ENCODE measurements around the gene CREB3. TPM values are rescaled to one million over a fixed set of nuclear protein-coding genes. Genes with fewer than 3 reads are reported as not detected.

The CREB3 gene
- total and polyA plus RNA-seq, 4 donors, result 9.2 to 21.4 (median 18.1) TPM

DNA sequence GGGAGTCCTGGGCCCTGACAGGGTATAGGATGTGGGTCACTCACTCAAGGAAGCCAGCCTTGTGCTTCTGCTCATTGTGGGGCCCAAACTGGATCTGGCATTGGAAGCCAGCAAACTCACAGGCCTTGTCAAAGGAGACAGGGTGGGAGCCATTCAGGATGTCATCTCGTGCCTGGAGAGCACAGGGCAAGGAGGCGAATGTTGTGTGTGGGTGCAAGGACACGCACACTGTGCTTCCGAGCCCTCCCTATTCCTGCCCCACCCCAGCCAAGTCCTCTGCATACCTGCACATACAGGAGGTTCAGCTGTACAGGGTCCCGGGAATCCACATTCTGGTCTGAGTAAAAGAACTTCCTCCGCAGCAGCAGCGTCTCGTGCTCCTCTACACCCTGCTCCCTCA lies 8.6 kb upstream of the CREB3 start:
- no peak overlapping the region for H3K27ac ChIP-seq (ENCODE audit: low read depth in 1 of 2, low read length in 2 of 2)
- H3K4me1 ChIP-seq (ENCODE audit: control insufficient read depth in 4 of 4, insufficient read depth in 4 of 4, low read length in 3 of 4), result peaks cover 9 to 26% (median 21%) of the 10 kb centered on the region in 4 donors
- H3K9ac ChIP-seq (ENCODE audit: low read depth in 1 of 2, low read length in 2 of 2), result no peak overlapping the region
- TF ChIP-seq FOXA2 (IDR thresholded peaks at IDR 0.05), result no peak
- no peak for TF ChIP-seq JUND (IDR thresholded peaks at IDR 0.05)
- no peak for TF ChIP-seq FOXA1 (IDR thresholded peaks at IDR 0.05)
- no peak for TF ChIP-seq HNF4G (IDR thresholded peaks at IDR 0.05)
- no peak for TF ChIP-seq YY1 (IDR thresholded peaks at IDR 0.05)
- no peak for TF ChIP-seq TAF1 (conservative IDR thresholded peaks at IDR 0.05)
- no peak for TF ChIP-seq NR2F2 (IDR thresholded peaks at IDR 0.05)
- no peak overlapping the region for H3K4me3 ChIP-seq (ENCODE audit: low read depth in 1 of 3, low read length in 3 of 3)
- H3K36me3 ChIP-seq (ENCODE audit: control insufficient read depth in 4 of 4, insufficient read depth in 3 of 4, low read depth in 1 of 4, low read length in 3 of 4), result peaks cover 29 to 66% (median 63%) of the 10 kb centered on the region in 4 donors
- 95% methylated on average over 8 of the region's 8 CpGs for WGBS
- no peaks in the 10 kb centered on the region for H3K27me3 ChIP-seq (ENCODE audit: control insufficient read depth in 4 of 4, insufficient read depth in 4 of 4, low read length in 3 of 4)
- H3K9me3 ChIP-seq (ENCODE audit: control insufficient read depth in 4 of 4, low read length in 3 of 4), result no peaks in the 10 kb centered on the region
- no peak for DNase-seq (ENCODE audit: low spot score)

DNA sequence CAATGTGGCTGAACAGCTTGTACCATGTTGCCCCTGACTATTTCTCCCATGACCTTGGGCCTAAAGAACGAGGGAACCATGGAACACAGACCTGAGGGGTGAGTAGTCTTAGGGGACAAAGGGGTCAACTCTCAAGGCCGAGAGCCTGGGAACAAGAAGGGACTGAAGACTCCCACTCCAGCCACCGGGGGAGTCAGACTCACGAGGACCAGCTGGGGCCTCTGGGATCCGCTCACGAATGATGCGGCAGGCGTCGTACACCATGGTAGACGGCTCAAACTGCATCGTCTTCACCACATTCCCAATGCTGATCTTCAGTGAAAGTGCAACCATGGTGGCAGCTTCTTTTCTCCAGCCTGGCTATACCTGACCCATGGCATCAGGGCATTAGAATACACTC lies 7.1 kb upstream of the CREB3 start:
- Histone ChIP-seq H3K27me3 (ENCODE audit: control insufficient read depth in 4 of 4, insufficient read depth in 4 of 4, low read length in 3 of 4) (no peaks in the 10 kb centered on the region), H3K9ac (ENCODE audit: low read depth in 1 of 2, low read length in 2 of 2) (no peak overlapping the region), H3K4me1 (ENCODE audit: control insufficient read depth in 4 of 4, insufficient read depth in 4 of 4, low read length in 3 of 4) (peaks cover 19 to 40% (median 36%) of the 10 kb centered on the region in 4 donors), H3K9me3 (ENCODE audit: control insufficient read depth in 4 of 4, low read length in 3 of 4) (no peaks in the 10 kb centered on the region), H3K27ac (ENCODE audit: low read depth in 1 of 2, low read length in 2 of 2) (no peak overlapping the region), H3K36me3 (ENCODE audit: control insufficient read depth in 4 of 4, insufficient read depth in 3 of 4, low read depth in 1 of 4, low read length in 3 of 4) (peaks cover 19 to 51% (median 49%) of the 10 kb centered on the region in 4 donors), H3K4me3 (ENCODE audit: low read depth in 1 of 3, low read length in 3 of 3) (no peak overlapping the region)
- no peak for DNase-seq (ENCODE audit: low spot score)
- no peak for TF ChIP-seq YY1 (IDR thresholded peaks at IDR 0.05)
- no peak for TF ChIP-seq SP1 (IDR thresholded peaks at IDR 0.05)
- no peak for TF ChIP-seq FOXA1 (IDR thresholded peaks at IDR 0.05)
- TF ChIP-seq GABPA (IDR thresholded peaks at IDR 0.05 in 1 of 2, conservative IDR thresholded peaks at IDR 0.05 in 1 of 2), result no peak
- no peak for TF ChIP-seq EGR1 (IDR thresholded peaks at IDR 0.05; ENCODE audit: low read depth in 2 of 2)
- TF ChIP-seq, protein P1, sequence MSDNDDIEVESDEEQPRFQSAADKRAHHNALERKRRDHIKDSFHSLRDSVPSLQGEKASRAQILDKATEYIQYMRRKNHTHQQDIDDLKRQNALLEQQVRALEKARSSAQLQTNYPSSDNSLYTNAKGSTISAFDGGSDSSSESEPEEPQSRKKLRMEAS (IDR thresholded peaks at IDR 0.05), result no peak
- no peak for TF ChIP-seq HNF4A (conservative IDR thresholded peaks at IDR 0.05)
- no peak for TF ChIP-seq NR2F2 (IDR thresholded peaks at IDR 0.05)
- TF ChIP-seq RAD21 (IDR thresholded peaks at IDR 0.05), result no peak
- TF ChIP-seq RXRA (IDR thresholded peaks at IDR 0.05), result no peak
- 97% methylated on average over 11 of the region's 11 CpGs for WGBS

DNA sequence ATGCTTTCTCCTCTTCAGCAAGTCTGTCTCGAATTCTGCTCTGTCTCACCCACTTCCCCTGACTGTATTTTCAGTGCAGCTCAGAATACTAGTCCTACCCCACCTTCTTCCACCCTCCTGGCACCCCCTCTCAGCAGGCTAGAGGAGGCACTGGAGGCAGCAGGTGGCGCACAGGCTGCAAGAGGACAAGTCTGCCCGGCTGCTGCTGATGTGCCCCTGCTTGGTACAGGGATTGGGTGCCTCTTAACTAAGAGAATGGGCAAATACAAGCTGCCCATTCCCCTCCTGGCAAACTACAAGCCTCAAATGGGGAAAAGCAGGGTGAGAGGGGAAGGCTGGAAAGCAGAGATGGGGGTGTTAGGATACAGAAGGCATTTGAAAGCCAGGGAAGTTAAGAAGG lies 5.5 kb upstream of the CREB3 start:
- no peaks in the 10 kb centered on the region for H3K9me3 ChIP-seq (ENCODE audit: control insufficient read depth in 4 of 4, low read length in 3 of 4)
- DNase-seq (ENCODE audit: low spot score), result no peak
- TF ChIP-seq HNF4A (conservative IDR thresholded peaks at IDR 0.05), result no peak
- TF ChIP-seq EGR1 (IDR thresholded peaks at IDR 0.05; ENCODE audit: low read depth in 2 of 2), result no peak
- TF ChIP-seq, protein P2, sequence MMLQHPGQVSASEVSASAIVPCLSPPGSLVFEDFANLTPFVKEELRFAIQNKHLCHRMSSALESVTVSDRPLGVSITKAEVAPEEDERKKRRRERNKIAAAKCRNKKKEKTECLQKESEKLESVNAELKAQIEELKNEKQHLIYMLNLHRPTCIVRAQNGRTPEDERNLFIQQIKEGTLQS (IDR thresholded peaks at IDR 0.05), result no peak
- TF ChIP-seq TAF1 (conservative IDR thresholded peaks at IDR 0.05), result no peak
- no peak for TF ChIP-seq RAD21 (IDR thresholded peaks at IDR 0.05)
- TF ChIP-seq NR2F2 (IDR thresholded peaks at IDR 0.05), result no peak
- no peak for TF ChIP-seq FOXA1 (IDR thresholded peaks at IDR 0.05)
- TF ChIP-seq, protein P1 (IDR thresholded peaks at IDR 0.05), result no peak
- no peak for TF ChIP-seq RXRA (IDR thresholded peaks at IDR 0.05)
- TF ChIP-seq, protein P3, sequence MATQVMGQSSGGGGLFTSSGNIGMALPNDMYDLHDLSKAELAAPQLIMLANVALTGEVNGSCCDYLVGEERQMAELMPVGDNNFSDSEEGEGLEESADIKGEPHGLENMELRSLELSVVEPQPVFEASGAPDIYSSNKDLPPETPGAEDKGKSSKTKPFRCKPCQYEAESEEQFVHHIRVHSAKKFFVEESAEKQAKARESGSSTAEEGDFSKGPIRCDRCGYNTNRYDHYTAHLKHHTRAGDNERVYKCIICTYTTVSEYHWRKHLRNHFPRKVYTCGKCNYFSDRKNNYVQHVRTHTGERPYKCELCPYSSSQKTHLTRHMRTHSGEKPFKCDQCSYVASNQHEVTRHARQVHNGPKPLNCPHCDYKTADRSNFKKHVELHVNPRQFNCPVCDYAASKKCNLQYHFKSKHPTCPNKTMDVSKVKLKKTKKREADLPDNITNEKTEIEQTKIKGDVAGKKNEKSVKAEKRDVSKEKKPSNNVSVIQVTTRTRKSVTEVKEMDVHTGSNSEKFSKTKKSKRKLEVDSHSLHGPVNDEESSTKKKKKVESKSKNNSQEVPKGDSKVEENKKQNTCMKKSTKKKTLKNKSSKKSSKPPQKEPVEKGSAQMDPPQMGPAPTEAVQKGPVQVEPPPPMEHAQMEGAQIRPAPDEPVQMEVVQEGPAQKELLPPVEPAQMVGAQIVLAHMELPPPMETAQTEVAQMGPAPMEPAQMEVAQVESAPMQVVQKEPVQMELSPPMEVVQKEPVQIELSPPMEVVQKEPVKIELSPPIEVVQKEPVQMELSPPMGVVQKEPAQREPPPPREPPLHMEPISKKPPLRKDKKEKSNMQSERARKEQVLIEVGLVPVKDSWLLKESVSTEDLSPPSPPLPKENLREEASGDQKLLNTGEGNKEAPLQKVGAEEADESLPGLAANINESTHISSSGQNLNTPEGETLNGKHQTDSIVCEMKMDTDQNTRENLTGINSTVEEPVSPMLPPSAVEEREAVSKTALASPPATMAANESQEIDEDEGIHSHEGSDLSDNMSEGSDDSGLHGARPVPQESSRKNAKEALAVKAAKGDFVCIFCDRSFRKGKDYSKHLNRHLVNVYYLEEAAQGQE (IDR thresholded peaks at IDR 0.05), result no peak
- no peak for TF ChIP-seq HNF4G (IDR thresholded peaks at IDR 0.05)
- TF ChIP-seq, protein P4, sequence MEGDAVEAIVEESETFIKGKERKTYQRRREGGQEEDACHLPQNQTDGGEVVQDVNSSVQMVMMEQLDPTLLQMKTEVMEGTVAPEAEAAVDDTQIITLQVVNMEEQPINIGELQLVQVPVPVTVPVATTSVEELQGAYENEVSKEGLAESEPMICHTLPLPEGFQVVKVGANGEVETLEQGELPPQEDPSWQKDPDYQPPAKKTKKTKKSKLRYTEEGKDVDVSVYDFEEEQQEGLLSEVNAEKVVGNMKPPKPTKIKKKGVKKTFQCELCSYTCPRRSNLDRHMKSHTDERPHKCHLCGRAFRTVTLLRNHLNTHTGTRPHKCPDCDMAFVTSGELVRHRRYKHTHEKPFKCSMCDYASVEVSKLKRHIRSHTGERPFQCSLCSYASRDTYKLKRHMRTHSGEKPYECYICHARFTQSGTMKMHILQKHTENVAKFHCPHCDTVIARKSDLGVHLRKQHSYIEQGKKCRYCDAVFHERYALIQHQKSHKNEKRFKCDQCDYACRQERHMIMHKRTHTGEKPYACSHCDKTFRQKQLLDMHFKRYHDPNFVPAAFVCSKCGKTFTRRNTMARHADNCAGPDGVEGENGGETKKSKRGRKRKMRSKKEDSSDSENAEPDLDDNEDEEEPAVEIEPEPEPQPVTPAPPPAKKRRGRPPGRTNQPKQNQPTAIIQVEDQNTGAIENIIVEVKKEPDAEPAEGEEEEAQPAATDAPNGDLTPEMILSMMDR (IDR thresholded peaks at IDR 0.05; ENCODE audit: low read depth, low read length, missing input control), result no peak
- TF ChIP-seq, protein P5, sequence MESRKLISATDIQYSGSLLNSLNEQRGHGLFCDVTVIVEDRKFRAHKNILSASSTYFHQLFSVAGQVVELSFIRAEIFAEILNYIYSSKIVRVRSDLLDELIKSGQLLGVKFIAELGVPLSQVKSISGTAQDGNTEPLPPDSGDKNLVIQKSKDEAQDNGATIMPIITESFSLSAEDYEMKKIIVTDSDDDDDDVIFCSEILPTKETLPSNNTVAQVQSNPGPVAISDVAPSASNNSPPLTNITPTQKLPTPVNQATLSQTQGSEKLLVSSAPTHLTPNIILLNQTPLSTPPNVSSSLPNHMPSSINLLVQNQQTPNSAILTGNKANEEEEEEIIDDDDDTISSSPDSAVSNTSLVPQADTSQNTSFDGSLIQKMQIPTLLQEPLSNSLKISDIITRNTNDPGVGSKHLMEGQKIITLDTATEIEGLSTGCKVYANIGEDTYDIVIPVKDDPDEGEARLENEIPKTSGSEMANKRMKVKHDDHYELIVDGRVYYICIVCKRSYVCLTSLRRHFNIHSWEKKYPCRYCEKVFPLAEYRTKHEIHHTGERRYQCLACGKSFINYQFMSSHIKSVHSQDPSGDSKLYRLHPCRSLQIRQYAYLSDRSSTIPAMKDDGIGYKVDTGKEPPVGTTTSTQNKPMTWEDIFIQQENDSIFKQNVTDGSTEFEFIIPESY (IDR thresholded peaks at IDR 0.05), result no peak
- no peak for TF ChIP-seq SP1 (IDR thresholded peaks at IDR 0.05)
- no peak for TF ChIP-seq GABPA (IDR thresholded peaks at IDR 0.05 in 1 of 2, conservative IDR thresholded peaks at IDR 0.05 in 1 of 2)
- no peak for TF ChIP-seq YY1 (IDR thresholded peaks at IDR 0.05)
- peaks cover 19 to 49% (median 45%) of the 10 kb centered on the region in 4 donors for H3K4me1 ChIP-seq (ENCODE audit: control insufficient read depth in 4 of 4, insufficient read depth in 4 of 4, low read length in 3 of 4)
- H3K4me3 ChIP-seq (ENCODE audit: low read depth in 1 of 3, low read length in 3 of 3), result no peak overlapping the region
- 62% methylated on average over 3 of the region's 3 CpGs for WGBS
- no peak overlapping the region for H3K9ac ChIP-seq (ENCODE audit: low read depth in 1 of 2, low read length in 2 of 2)
- peak overlapping the region; percentile 6 to 98 for H3K27ac ChIP-seq (ENCODE audit: low read depth in 1 of 2, low read length in 2 of 2)
- no peaks in the 10 kb centered on the region for H3K27me3 ChIP-seq (ENCODE audit: control insufficient read depth in 4 of 4, insufficient read depth in 4 of 4, low read length in 3 of 4)
- H3K36me3 ChIP-seq (ENCODE audit: control insufficient read depth in 4 of 4, insufficient read depth in 3 of 4, low read depth in 1 of 4, low read length in 3 of 4), result peaks cover 11 to 36% (median 33%) of the 10 kb centered on the region in 4 donors

Measured in liver (tissue), 9 donors.